Central memory CD8-positive, alpha-beta T cell (primary cell): ENCODE measurements around the gene ACAP3.

ENCODE experiments used
- ATAC-seq: fragments of 150-1000 bp; cut with Tn5 transposase; replicated peaks from 2 replicates; pipeline ENCODE4 v1.10.0; 2022; ENCODE audit warnings: mild to moderate bottlenecking, moderate FRiP score, moderate number of reproducible peaks; ENCODE audit not compliant: poor library complexity, severe bottlenecking; ENCODE audit errors: extremely low read depth
- DNase-seq, 2 donors: peaks; one replicate each; pipeline ENCODE4 v3.0.0; 2021; ENCODE audit warnings: low spot score in 2 of 2
- H3K27ac Mint-ChIP-seq: one replicate; pipeline ENCODE4 v1.8.0; 2022; ENCODE audit warnings: low read depth, mild to moderate bottlenecking, moderate library complexity, mixed read lengths
- H3K27me3 Mint-ChIP-seq: one replicate; pipeline ENCODE4 v1.8.0; 2022; ENCODE audit warnings: mixed read lengths
- H3K36me3 Mint-ChIP-seq: one replicate; pipeline ENCODE4 v1.8.0; 2022; ENCODE audit warnings: mild to moderate bottlenecking, moderate library complexity, mixed read lengths; ENCODE audit not compliant: insufficient read depth
- H3K4me1 Mint-ChIP-seq: one replicate; pipeline ENCODE4 v1.8.0; 2022; ENCODE audit warnings: mixed read lengths
- H3K4me3 Mint-ChIP-seq: one replicate; pipeline ENCODE4 v1.8.0; 2022; ENCODE audit warnings: mild to moderate bottlenecking, moderate library complexity, mixed read lengths
- H3K9me3 Mint-ChIP-seq: one replicate; pipeline ENCODE4 v1.8.0; 2022; ENCODE audit warnings: mixed read lengths

The ACAP3 gene

GRCh38 chr1:1331068-1331965, 23.6 kb upstream of the ACAP3 start, which contains the start of gene TAS1R3:
Gene TAS1R3 (plus strand): TSS chr1:1331280. CDS start chr1:1331346, 66 bp downstream.
- ATAC-seq (no peak), DNase-seq (no peak)
- Mint-ChIP-seq H3K4me3 (no peak within 1 kb of the TSS), H3K4me1 (peaks cover 2% of the 10 kb centered on the region), H3K36me3 (peaks cover 7% of the 10 kb centered on the region), H3K27ac (no peak within 1 kb of the TSS), H3K27me3 (no peaks in the 10 kb centered on the region), H3K9me3 (no peaks in the 10 kb centered on the region)

- H3K9me3 Mint-ChIP-seq = no peaks in the 10 kb centered on the region
- H3K36me3 Mint-ChIP-seq = peaks cover 12% of the 10 kb centered on the region
- DNase-seq (no peak), ATAC-seq (no peak)
- peaks cover 6% of the 10 kb centered on the region for H3K4me1 Mint-ChIP-seq
- H3K27me3 Mint-ChIP-seq = no peaks in the 10 kb centered on the region
- no peak overlapping the region for H3K27ac Mint-ChIP-seq
- no peak overlapping the region for H3K4me3 Mint-ChIP-seq
These were observed 22.8 kb upstream of the ACAP3 start for GRCh38 chr1:1330366-1331067.

DNA sequence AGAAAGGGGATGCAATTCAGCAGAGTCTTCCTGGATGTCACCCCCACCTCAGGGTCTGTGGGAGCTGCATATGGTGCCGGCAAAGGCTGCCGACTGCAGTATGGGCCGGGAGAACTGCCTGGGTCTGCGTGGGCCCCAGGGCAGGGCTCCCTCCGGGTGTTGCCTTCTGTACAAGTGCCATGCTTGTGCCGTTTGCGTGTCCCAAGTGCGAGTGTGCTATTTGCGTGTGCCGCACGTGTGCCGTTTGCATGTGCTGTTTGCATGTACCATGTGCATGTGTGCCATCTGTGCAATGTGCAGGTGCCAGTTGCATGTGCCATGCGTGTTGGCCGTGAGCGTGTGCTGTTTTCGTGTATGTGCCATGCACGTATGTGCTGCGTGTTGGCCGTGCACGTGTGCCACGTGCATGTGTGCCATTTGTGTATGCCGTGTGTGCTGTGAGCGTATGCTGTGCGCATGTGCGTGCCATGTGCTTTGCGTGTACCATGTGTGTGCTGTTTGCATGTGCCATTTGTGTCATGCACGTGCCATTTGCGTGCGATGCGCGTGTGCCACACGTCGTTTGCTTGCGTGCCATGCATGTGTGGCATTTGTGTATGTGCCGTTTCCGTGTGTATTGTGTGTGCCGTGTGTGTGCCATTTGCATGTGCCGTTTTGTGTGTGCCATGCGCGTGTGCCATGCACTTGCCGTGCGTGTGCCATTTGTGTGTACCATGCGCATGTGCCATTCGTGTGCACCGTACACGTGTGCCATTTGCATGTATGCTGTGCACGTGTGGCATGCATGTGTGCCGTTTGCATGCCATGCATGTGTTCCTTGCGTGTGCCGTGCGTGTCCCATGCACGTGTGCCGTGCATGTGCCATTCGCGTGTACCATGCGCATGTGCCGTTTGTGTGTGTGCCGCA, 21.8 kb upstream of the ACAP3 start:
- no peak for ATAC-seq
- no peaks in the 10 kb centered on the region for H3K9me3 Mint-ChIP-seq
- H3K4me3 Mint-ChIP-seq = no peak overlapping the region
- no peak overlapping the region for H3K27ac Mint-ChIP-seq
- H3K27me3 Mint-ChIP-seq = no peaks in the 10 kb centered on the region
- H3K36me3 Mint-ChIP-seq = peaks cover 12% of the 10 kb centered on the region
- DNase-seq = no peak
- H3K4me1 Mint-ChIP-seq = peaks cover 8% of the 10 kb centered on the region

- no peak overlapping the region for H3K4me3 Mint-ChIP-seq
- no peak for ATAC-seq
- DNase-seq = no peak
- no peaks in the 10 kb centered on the region for H3K27me3 Mint-ChIP-seq
- H3K27ac Mint-ChIP-seq = no peak overlapping the region
- peaks cover 17% of the 10 kb centered on the region for H3K4me1 Mint-ChIP-seq
- peaks cover 11% of the 10 kb centered on the region for H3K36me3 Mint-ChIP-seq
- no peaks in the 10 kb centered on the region for H3K9me3 Mint-ChIP-seq
These were observed 20.5 kb upstream of the ACAP3 start for GRCh38 chr1:1328254-1328653.

GRCh38 chr1:1327291-1327690, 19.6 kb upstream of the ACAP3 start:
- Mint-ChIP-seq H3K36me3 (peaks cover 11% of the 10 kb centered on the region), H3K9me3 (no peaks in the 10 kb centered on the region), H3K4me3 (no peak overlapping the region), H3K4me1 (peaks cover 27% of the 10 kb centered on the region), H3K27me3 (no peaks in the 10 kb centered on the region), H3K27ac (no peak overlapping the region)
- ATAC-seq (no peak), DNase-seq (no peak)

DNA sequence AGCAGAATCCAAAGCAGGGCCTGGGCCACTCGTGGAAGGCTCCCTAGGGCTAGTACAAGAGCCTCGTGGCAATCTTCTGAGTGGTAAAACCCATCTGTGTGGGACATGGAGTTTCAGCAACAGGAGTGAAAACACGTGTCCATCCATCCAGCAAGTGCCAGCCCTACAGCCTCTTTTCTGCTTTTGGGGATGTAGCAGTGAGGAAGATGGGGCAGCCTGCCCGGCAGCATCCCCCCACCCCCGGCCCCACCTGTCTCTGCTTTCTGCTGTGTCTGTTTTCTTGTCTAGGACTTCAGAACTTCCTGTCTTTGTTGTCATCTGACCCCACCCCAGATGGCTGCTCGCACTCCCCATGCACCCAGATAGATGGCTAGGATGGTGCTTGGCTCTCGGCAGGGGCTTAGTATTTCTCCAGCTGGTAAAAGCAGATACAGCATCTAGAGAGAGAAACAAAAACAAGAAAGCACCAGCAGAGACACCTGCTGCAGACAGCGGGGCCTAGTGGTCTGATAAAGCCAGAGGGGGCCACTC, 18.4 kb upstream of the ACAP3 start:
- ATAC-seq (no peak), DNase-seq (no peak)
- Mint-ChIP-seq H3K4me1 (peaks cover 31% of the 10 kb centered on the region), H3K36me3 (peaks cover 13% of the 10 kb centered on the region), H3K9me3 (no peaks in the 10 kb centered on the region), H3K27me3 (no peaks in the 10 kb centered on the region), H3K4me3 (peak overlapping the region; percentile 84), H3K27ac (no peak overlapping the region)

DNA sequence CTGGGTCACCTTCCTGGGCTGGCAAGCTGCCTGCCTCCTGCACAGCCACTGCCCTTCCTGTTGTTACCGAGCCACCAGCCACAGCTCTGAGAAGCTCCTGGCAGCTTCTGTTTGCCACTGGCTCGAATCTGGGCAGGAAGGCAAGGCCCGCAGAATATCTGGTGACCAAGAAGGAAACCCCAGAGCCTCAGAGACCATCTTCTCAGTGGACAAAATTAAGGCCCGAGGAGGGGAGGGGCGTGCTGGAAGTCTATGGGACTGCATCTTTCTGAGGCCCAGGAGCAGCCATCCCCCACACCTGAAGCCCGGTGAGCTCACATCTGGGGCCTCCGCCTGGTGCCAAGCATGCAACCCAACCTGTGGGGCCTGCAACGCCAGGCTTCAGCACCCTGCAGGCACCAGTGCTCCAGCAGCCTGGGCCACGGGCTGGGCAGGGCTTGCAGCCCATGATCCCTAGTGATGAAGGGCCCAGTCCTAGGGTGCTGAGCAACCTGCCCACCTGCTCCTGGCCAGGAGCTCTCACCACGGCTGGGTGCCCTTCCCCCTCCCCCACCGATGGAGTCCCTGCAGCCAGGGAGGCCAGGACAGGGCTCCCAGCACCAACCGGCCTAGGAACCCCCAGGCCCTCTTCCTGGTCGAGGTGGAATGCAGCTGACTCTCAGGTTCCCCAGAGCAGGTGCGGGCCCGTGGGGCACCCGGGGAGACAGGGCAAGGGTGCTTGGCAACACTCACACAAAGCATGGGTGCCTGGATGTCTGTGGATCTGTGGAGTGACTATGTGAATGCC, 17.8 kb upstream of the ACAP3 start:
- H3K36me3 Mint-ChIP-seq = peaks cover 13% of the 10 kb centered on the region
- no peaks in the 10 kb centered on the region for H3K9me3 Mint-ChIP-seq

DNA sequence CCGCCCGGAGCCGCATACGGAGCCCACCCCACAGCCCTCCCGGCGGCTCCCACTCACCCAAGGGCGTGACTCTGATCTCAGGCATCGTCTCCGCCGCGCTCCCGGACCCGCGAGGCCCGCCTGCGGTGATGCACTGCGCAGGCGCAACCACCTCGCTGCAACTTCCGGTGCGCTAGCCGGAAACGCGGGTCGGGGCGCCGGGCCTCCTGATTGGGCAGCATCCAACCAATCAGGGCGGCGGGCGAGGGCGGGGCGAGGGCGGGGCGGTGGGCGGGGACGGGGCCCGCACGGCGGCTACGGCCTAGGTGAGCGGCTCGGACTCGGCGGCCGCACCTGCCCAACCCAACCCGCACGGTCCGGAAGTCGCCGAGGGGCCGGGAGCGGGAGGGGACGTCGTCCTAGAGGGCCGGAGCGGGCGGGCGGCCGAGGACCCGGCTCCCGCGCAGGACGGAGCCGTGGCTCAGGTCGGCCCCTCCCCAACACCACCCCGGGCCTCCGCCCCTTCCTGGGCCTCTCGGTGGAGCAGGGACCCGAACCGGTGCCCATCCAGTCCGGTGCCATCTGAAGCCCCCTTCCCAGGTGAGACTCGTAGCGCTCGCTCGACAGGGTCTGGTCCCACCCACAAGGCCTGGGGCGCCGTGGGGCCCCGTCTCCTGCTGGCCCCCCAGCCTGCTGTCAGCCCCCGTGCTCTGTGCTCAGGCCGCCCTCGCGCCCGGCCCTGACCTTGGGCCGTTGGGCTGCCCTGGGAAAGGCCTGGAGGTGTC, 17.0 kb upstream of the ACAP3 start, which contains the start of the genes CPTP and INTS11:
Gene CPTP, plus strand, starts transcription at position 279 of the 764 bp plus-strand sequence. CDS start 2,109 bp downstream, outside the sequence.
Gene INTS11, minus strand, starts transcription at position 137 of the 764 bp plus-strand sequence. Its CDS starts 52 bp downstream, at position 85.
- H3K4me1 Mint-ChIP-seq = peaks cover 36% of the 10 kb centered on the region
- peak; percentile 90 for ATAC-seq

More for the DNA sequence above, 17.8 kb upstream of the ACAP3 start:
- DNase-seq (no peak), ATAC-seq (no peak)
- H3K27ac Mint-ChIP-seq = peak overlapping the region; percentile 89
- peak overlapping the region; percentile 84 for H3K4me3 Mint-ChIP-seq
- H3K27me3 Mint-ChIP-seq = no peaks in the 10 kb centered on the region
- peaks cover 31% of the 10 kb centered on the region for H3K4me1 Mint-ChIP-seq

DNA sequence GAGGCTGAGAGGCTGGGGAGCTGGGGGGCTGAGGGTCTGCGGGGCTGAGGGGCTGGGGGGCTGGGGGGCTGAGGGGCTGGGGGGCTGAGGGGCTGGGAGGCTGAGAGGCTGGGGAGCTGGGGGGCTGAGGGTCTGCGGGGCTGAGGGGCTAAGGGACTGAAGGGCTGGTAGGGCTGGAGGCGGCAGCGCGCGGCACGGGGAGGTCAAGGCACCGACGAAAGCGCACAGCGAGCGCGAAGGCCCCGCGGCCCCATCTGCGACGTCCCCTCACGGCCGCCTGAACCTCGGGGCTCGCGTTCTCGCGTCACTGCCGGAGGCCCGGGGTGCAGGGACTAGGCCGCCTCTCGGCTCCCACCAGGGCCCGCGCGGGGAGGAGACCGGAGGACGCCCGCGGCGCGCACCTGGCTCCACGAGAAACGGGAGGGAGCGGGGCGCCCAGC, 16.4 kb upstream of the ACAP3 start:
- H3K4me3 Mint-ChIP-seq = peak overlapping the region; percentile 84
- no peak for DNase-seq

More for the DNA sequence above, 17.0 kb upstream of the ACAP3 start, which contains the start of the genes CPTP and INTS11:
- DNase-seq = peak; percentile 90 to 91
- Mint-ChIP-seq H3K36me3 (peaks cover 13% of the 10 kb centered on the region), H3K27me3 (no peaks in the 10 kb centered on the region), H3K4me3 (peak within 1 kb of the TSS; percentile 84), H3K9me3 (no peaks in the 10 kb centered on the region), H3K27ac (peak within 1 kb of the TSS; percentile 89)

DNA sequence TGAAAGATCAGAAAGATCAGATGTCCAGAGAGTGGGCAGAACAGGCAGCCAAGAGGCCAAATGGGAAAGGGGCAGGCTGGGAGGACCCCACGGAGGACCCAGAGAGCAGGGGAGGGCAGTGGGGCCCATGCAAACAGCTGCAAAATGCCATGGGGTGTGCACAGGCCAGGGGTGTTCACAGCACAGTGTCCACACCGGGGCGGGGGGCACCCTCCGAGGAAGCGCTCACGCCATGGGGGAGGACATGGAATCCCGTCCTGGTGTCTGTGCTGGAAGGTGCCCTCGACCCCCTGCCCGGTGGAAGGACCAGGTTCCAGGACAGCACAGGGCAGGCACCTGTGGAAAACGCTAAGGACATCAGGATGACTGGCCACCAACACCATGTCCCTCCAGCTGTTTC, 15.2 kb upstream of the ACAP3 start:
- no peaks in the 10 kb centered on the region for H3K27me3 Mint-ChIP-seq
- H3K4me3 Mint-ChIP-seq = peak overlapping the region; percentile 84
- no peak for ATAC-seq
- no peak overlapping the region for H3K27ac Mint-ChIP-seq
- H3K9me3 Mint-ChIP-seq = no peaks in the 10 kb centered on the region
- H3K36me3 Mint-ChIP-seq = peaks cover 23% of the 10 kb centered on the region
- DNase-seq = no peak
- peaks cover 36% of the 10 kb centered on the region for H3K4me1 Mint-ChIP-seq

More for the DNA sequence above, 16.4 kb upstream of the ACAP3 start:
- ATAC-seq = peak; percentile 41
- H3K9me3 Mint-ChIP-seq = no peaks in the 10 kb centered on the region
- peaks cover 36% of the 10 kb centered on the region for H3K4me1 Mint-ChIP-seq
- H3K36me3 Mint-ChIP-seq = peaks cover 18% of the 10 kb centered on the region
- H3K27ac Mint-ChIP-seq = peak overlapping the region; percentile 89
- no peaks in the 10 kb centered on the region for H3K27me3 Mint-ChIP-seq
